Activated naive CD4-positive, alpha-beta T cell treated with anti-CD3 and anti-CD28 coated beads, Interleukin-2, amount 50 U/mL, for 72 hours (primary cell): ENCODE measurements around the gene TMEM185A. TPM values are rescaled to one million over a fixed set of nuclear protein-coding genes. Genes with fewer than 3 reads are reported as not detected.
"Not testable (repeated sequence)": the region's sequence is repeated elsewhere in the genome, so short reads cannot be mapped to it uniquely, and the experiment has no call there.

Experiments used
- ATAC-seq, 2 donors: fragments of 150-1000 bp; cut with Tn5 transposase; 2 replicates each; pipeline ENCODE4 v1.10.0; 2021; ENCODE audit warnings: mild to moderate bottlenecking in 2 of 2, moderate library complexity in 2 of 2
- DNase-seq, 2 donors: peaks; one replicate each; pipeline ENCODE4 v3.0.0; 2021 to 2022; ENCODE audit warnings: low spot score in 2 of 2
- H3K27ac Mint-ChIP-seq, 2 donors: one replicate each; pipeline ENCODE4 v1.8.0; 2022; ENCODE audit warnings: mild to moderate bottlenecking in 2 of 2, mixed read lengths in 2 of 2
- H3K36me3 Mint-ChIP-seq, 2 donors: one replicate each; pipeline ENCODE4 v1.8.0; 2022; ENCODE audit warnings: mixed read lengths in 2 of 2
- H3K9me3 Mint-ChIP-seq, 2 donors: one replicate each; pipeline ENCODE4 v1.8.0; 2022; ENCODE audit warnings: mixed read lengths in 2 of 2
- total RNA-seq, 2 donors: library from RNA; stranded (reverse); gene quantifications; one replicate each; pipeline ENCODE4 v1.2.3, GENCODE V29; 2022

The TMEM185A gene
- total RNA-seq, 2 donors from 2014 or later: 9.0 to 21.5 TPM

- no peak for DNase-seq
- Mint-ChIP-seq H3K36me3 (peaks cover 0 to 5% of the 10 kb centered on the region in 2 donors), H3K9me3 (no peaks in the 10 kb centered on the region), H3K27ac (peak overlapping the region; percentile 84 to 93)
- peak in 1 of 2 donors; percentile 23 for ATAC-seq
Measured at GRCh38 chrX:149630681-149631233, 835 bp downstream of the TMEM185A start.

- DNase-seq: no peak
- no peak overlapping the region for H3K27ac Mint-ChIP-seq
- H3K36me3 Mint-ChIP-seq: peaks cover 0 to 5% of the 10 kb centered on the region in 2 donors
- ATAC-seq: no peak
- no peaks in the 10 kb centered on the region for H3K9me3 Mint-ChIP-seq
Measured at GRCh38 chrX:149629730-149630387, 1.7 kb downstream of the TMEM185A start.

DNA sequence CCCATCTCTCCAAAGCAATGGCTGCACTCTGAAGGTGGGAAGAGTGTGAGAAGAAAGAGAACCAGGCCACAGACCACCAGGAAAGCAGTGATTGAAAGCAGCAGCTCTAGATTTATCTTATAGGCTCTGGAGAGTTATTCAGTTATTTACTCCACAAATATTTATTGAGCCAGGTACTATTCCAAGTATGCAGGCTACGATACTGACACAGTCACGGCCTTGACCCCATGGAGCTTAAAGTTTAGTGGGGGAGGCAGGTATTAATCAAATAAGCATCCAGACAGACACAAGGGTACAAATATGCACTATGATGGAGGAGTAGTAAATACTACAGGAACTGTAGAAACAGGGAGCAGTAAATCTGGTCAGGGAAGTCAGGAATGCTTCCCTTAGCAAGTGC is 2.8 kb downstream of the TMEM185A start:
- DNase-seq (no peak), ATAC-seq (no peak)
- H3K36me3 Mint-ChIP-seq: peaks cover 0 to 5% of the 10 kb centered on the region in 2 donors
- no peak overlapping the region for H3K27ac Mint-ChIP-seq
- no peaks in the 10 kb centered on the region for H3K9me3 Mint-ChIP-seq

DNA sequence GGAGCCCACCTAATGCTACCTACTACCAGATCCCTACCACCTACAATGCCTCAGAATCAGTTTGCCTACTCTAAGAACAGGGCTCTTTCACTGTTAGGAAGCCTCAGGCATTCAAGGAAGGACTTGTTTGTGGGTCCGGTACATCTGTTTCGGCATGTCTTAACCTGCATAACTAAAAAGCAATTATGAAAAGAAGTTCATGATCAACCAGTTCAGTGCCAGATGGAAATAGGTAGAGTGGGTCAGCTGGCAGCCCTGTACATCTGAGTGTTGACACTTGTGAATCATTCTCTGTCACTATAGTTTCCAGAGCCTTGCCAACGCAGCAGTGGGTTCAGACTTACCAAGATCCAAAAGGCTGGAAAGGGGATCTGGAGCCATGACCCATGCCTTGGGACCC is 3.3 kb downstream of the TMEM185A start:
- Mint-ChIP-seq H3K27ac (no peak overlapping the region), H3K36me3 (peaks cover 0 to 5% of the 10 kb centered on the region in 2 donors), H3K9me3 (no peaks in the 10 kb centered on the region)
- ATAC-seq: no peak
- no peak for DNase-seq

DNA sequence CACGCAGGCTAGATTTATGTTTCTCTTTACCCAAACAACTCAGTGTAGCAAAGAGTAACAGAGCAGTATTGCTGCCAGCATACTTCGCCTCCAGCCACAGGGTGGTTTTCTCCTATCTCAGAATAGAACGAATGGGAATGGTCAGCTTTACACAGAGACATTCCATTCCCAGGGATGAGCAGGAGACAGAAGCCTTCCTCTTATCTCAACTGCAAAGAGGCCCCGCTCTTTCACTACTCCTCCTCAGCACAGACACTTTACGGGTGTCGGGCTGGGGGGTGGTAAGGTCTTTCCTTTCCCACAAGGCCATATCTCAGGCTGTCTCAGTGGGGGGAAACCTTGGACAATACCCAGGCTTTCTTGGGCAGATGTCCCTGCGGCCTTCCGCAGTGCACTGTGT is 4.8 kb downstream of the TMEM185A start:
- not testable (repeated sequence) for H3K9me3 Mint-ChIP-seq, H3K27ac Mint-ChIP-seq, DNase-seq, ATAC-seq, H3K36me3 Mint-ChIP-seq

DNA sequence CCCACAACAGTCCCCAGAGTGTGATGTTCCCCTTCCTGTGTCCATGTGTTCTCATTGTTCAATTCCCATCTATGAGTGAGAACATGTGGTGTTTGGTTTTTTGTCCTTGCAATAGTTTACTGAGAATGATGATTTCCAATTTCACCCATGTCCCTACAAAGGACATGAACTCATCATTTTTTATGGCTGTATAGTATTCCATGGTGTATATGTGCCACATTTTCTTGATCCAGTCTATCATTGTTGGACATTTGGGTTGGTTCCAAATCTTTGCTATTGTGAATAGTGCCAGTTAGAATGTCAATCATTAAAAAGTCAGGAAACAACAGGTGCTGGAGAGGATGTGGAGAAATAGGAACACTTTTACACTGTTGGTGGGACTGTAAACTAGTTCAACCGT is 11.9 kb downstream of the TMEM185A start:
- H3K27ac Mint-ChIP-seq, H3K36me3 Mint-ChIP-seq, ATAC-seq, DNase-seq, H3K9me3 Mint-ChIP-seq: not testable (repeated sequence)

GRCh38 chrX:149618871-149619270 is 12.7 kb downstream of the TMEM185A start:
- H3K27ac Mint-ChIP-seq: no peak overlapping the region
- H3K36me3 Mint-ChIP-seq: no peaks in the 10 kb centered on the region
- no peak for ATAC-seq
- DNase-seq: no peak
- H3K9me3 Mint-ChIP-seq: no peaks in the 10 kb centered on the region

DNA sequence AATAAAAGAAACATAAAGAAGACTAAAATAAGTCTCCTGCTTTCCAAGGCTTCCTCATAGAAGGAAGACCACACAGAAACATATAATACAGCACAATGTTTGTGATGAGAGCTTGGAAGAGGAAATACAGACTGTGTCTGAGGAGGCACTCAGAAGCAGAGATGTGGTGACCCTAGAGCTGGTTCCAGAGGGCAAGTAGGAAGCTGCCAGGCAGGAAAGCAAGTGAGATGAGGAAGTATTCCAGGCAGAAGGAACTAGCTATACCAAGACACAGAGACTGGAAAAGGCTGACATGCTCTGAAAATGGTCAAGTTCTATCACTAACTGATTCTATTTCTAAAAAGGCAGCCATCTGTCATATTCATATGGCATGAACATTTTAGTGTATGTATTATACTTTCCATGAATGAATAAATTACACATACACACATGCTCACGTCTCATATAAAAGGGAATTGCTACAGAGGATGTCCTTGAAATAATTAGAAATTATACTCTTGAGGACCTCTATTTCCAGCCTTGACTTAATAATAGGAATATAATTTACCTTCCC is 19.9 kb downstream of the TMEM185A start:
- no peaks in the 10 kb centered on the region for H3K9me3 Mint-ChIP-seq
- H3K27ac Mint-ChIP-seq: no peak overlapping the region
- H3K36me3 Mint-ChIP-seq: peaks cover 0 to 7% of the 10 kb centered on the region in 2 donors
- DNase-seq (no peak), ATAC-seq (no peak)

DNA sequence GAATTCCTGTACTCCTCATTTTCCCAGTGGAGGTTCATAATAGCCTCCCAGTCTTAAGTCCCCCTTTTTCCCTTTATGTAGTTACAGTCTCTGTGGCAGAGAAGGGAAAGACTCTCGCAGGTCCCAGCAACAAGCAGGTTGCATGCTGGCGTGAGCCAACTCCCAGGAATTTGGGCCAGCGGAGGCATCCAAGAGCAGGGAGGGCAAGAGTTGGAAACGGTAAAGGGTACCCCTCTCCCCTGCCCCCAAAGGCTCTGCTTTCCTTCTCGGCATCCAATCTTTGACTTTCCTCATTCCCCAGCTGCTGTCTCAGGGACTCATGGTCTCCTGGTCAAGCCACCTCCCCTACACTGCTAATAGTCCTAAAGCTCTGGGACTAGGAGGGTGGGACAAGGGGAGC is 21.1 kb downstream of the TMEM185A start:
- no peak overlapping the region for H3K27ac Mint-ChIP-seq
- ATAC-seq (no peak), DNase-seq (no peak)
- H3K36me3 Mint-ChIP-seq: peaks cover 0 to 9% of the 10 kb centered on the region in 2 donors
- no peaks in the 10 kb centered on the region for H3K9me3 Mint-ChIP-seq

DNA sequence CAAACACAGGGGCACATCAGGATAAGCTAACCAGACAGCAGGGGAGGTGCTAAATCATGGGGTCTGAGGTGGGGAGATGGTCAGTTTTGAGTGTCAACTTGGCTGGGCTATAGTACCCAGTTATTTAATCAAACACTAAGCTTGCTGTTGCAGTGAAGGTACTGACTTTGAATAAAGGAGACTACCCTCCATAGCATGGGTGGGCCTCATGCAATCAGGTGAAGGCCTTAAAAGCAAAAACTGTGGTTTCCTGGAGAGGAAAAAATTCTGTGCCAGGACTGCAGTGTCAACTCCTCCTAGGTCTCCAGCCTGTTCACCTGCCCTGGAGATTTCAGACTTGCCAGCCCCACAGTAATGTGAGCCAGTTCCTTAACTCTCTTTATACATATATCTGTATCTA is 23.9 kb downstream of the TMEM185A start:
- Mint-ChIP-seq H3K27ac (peak overlapping the region in 1 of 2 donors; percentile 36), H3K9me3 (no peaks in the 10 kb centered on the region), H3K36me3 (peaks cover 0 to 14% of the 10 kb centered on the region in 2 donors)
- DNase-seq: no peak
- ATAC-seq: no peak

GRCh38 chrX:149605248-149605885 is 26.2 kb downstream of the TMEM185A start:
- DNase-seq, H3K9me3 Mint-ChIP-seq, ATAC-seq, H3K27ac Mint-ChIP-seq: not testable (repeated sequence)
- peaks cover 0 to 14% of the 10 kb centered on the region in 2 donors for H3K36me3 Mint-ChIP-seq

GRCh38 chrX:149598603-149599002 is 33.0 kb downstream of the TMEM185A start:
- not testable (repeated sequence) for H3K27ac Mint-ChIP-seq, ATAC-seq, DNase-seq, H3K36me3 Mint-ChIP-seq, H3K9me3 Mint-ChIP-seq

DNA sequence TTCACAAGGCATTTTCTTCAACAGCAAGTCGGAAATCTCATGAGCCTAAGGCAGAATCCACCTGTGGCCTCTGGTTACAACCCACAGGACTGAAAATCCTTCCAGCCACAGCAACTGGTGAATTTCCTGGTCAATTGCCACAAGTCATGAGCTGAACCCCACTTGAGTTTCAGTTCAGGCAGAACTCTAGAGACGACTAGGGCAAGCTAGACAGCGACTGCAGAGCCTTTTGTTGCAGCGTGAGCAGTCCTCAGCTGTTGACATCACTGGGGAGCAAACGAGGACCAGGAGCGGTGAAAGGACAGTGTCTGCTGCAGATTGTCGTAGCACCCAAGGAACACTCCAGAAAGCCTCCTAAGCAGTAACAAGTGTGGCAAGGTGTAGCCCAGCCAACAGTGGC is 35.6 kb downstream of the TMEM185A start:
- not testable (repeated sequence) for H3K9me3 Mint-ChIP-seq, H3K36me3 Mint-ChIP-seq, H3K27ac Mint-ChIP-seq, DNase-seq, ATAC-seq

- not testable (repeated sequence) for H3K36me3 Mint-ChIP-seq, DNase-seq, ATAC-seq, H3K27ac Mint-ChIP-seq, H3K9me3 Mint-ChIP-seq
Measured at GRCh38 chrX:149595214-149595613, 36.4 kb downstream of the TMEM185A start, which contains the start of gene HSFX2. TSS of gene HSFX2 (minus strand) at chrX:149595314. CDS start at chrX:149594700, 614 bp downstream.

GRCh38 chrX:149590993-149591392 is 40.6 kb downstream of the TMEM185A start:
- not testable (repeated sequence) for H3K27ac Mint-ChIP-seq, H3K36me3 Mint-ChIP-seq, ATAC-seq, DNase-seq, H3K9me3 Mint-ChIP-seq

- not testable (repeated sequence) for ATAC-seq, DNase-seq, H3K27ac Mint-ChIP-seq, H3K36me3 Mint-ChIP-seq, H3K9me3 Mint-ChIP-seq
Measured at GRCh38 chrX:149587359-149587758, 44.2 kb downstream of the TMEM185A start, which contains the start of gene MAGEA9B. TSS of gene MAGEA9B (minus strand) at chrX:149587459. CDS start at chrX:149583179, 4,280 bp downstream.

GRCh38 chrX:149585631-149586030 is 46.0 kb downstream of the TMEM185A start:
- not testable (repeated sequence) for H3K36me3 Mint-ChIP-seq, DNase-seq, H3K27ac Mint-ChIP-seq, ATAC-seq, H3K9me3 Mint-ChIP-seq
